Measurements from ENCODE around the gene NALCN. TPM values are rescaled to one million over a fixed set of nuclear protein-coding genes. Genes with fewer than 3 reads are reported as not detected.

Gene NALCN
- total and polyA plus RNA-seq, 10 of the 15 experiments (the other 5 are each of a cell fraction or from before 2014, with no cell fraction given): under 0.01 TPM; not detected in 9

DNA sequence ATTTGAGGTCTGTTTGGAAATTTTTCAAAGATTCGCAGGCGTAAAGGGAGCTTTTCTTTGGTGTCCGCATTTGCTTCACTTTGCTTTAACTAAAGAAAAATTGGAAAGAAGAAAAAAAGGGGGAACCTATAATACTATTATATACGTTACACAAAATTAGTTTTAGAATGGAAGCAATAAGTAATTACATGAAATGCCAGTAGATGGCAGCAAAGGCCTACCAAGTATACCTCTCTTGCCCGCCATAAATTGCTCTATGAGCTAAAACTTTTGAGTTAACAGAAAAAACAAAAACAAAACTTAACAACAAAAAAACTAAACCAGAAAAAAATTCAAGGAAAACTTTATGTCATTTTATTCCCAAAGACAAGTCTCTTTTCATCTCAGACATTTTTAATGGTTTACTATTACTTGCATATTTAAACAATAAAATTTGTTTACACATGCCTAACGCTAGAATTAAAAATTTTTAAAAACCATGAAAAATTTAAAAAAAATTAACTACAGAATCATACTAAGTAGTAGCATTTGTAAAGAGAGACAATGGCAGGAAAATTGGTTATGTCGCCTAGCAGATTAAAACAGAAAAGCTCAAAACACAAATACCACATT, 271.4 kb downstream of the NALCN start:
- Histone ChIP-seq H3K36me3 (ENCODE audit: control insufficient read depth in 2 of 2, insufficient read depth in 2 of 2, low read length in 1 of 2) (no peaks in the 10 kb centered on the region), H3K27me3 (replicated peaks in 1 of 2; ENCODE audit: control insufficient read depth in 2 of 2, insufficient read depth in 2 of 2, low read length in 1 of 2) (no peaks in the 10 kb centered on the region; a peak in 1 of 4 replicates), H3K9ac (ENCODE audit: control insufficient read depth, insufficient read depth, low read length) (no peak overlapping the region), H3K79me2 (ENCODE audit: control insufficient read depth, insufficient read depth, low read length) (no peaks in the 10 kb centered on the region), H2AFZ (ENCODE audit: control insufficient read depth, low read depth, low read length) (no peak overlapping the region), H3K9me3 (replicated peaks; ENCODE audit: control insufficient read depth, insufficient read depth, low read length) (no peaks in the 10 kb centered on the region), H3K4me2 (ENCODE audit: control insufficient read depth, insufficient read depth) (no peak overlapping the region), H3K4me1 (ENCODE audit: control insufficient read depth, insufficient read depth, low read length) (no peaks in the 10 kb centered on the region), H3K27ac (ENCODE audit: control insufficient read depth, insufficient read depth) (no peak overlapping the region), H3K4me3 (no peak overlapping the region), H4K20me1 (ENCODE audit: control insufficient read depth, insufficient read depth) (no peaks in the 10 kb centered on the region)
- 30% methylated on average over 7 of the region's 7 CpGs for WGBS (ENCODE audit: insufficient coverage, insufficient replicate concordance, low lambda C conversion rate, missing lambda C conversion rate)
- ChIA-PET POLR2A (no interaction called here), CTCF (interaction anchor here (0.6 to 5.5 kb wide), 39 partner anchors 9 to 1413 kb away, joined by 3 to 40 read pairs (median 5); no protein-coding TSS in a partner anchor), SMC1A (ENCODE audit: uncharacterized antibody, unreplicated experiment) (interaction anchor here (0.6 to 3.7 kb wide), 20 partner anchors 10 to 1413 kb away, joined by 3 to 31 read pairs (median 4); no protein-coding TSS in a partner anchor), RAD21 (ENCODE audit: unreplicated experiment) (interaction anchor here (0.8 to 3.3 kb wide), 18 partner anchors 13 to 1411 kb away, joined by 3 to 32 read pairs (median 3); no protein-coding TSS in a partner anchor)
- TF ChIP-seq, protein P1, sequence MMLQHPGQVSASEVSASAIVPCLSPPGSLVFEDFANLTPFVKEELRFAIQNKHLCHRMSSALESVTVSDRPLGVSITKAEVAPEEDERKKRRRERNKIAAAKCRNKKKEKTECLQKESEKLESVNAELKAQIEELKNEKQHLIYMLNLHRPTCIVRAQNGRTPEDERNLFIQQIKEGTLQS (IDR thresholded peaks at IDR 0.05; ENCODE audit: borderline replicate concordance, extremely low read depth, low read depth, low read length): no peak
- TF ChIP-seq KAT2A (conservative IDR thresholded peaks at IDR 0.05; ENCODE audit: control insufficient read depth, low read depth, low read length): no peak
- TF ChIP-seq, protein P2, sequence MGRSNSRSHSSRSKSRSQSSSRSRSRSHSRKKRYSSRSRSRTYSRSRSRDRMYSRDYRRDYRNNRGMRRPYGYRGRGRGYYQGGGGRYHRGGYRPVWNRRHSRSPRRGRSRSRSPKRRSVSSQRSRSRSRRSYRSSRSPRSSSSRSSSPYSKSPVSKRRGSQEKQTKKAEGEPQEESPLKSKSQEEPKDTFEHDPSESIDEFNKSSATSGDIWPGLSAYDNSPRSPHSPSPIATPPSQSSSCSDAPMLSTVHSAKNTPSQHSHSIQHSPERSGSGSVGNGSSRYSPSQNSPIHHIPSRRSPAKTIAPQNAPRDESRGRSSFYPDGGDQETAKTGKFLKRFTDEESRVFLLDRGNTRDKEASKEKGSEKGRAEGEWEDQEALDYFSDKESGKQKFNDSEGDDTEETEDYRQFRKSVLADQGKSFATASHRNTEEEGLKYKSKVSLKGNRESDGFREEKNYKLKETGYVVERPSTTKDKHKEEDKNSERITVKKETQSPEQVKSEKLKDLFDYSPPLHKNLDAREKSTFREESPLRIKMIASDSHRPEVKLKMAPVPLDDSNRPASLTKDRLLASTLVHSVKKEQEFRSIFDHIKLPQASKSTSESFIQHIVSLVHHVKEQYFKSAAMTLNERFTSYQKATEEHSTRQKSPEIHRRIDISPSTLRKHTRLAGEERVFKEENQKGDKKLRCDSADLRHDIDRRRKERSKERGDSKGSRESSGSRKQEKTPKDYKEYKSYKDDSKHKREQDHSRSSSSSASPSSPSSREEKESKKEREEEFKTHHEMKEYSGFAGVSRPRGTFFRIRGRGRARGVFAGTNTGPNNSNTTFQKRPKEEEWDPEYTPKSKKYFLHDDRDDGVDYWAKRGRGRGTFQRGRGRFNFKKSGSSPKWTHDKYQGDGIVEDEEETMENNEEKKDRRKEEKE (IDR thresholded peaks at IDR 0.05): no peak
- no peak for TF ChIP-seq RUNX3 (IDR thresholded peaks at IDR 0.05; ENCODE audit: low read length)
- no peak for TF ChIP-seq SMAD1 (IDR thresholded peaks at IDR 0.05; ENCODE audit: low read depth, partially characterized antibody)
- TF ChIP-seq, protein P3, sequence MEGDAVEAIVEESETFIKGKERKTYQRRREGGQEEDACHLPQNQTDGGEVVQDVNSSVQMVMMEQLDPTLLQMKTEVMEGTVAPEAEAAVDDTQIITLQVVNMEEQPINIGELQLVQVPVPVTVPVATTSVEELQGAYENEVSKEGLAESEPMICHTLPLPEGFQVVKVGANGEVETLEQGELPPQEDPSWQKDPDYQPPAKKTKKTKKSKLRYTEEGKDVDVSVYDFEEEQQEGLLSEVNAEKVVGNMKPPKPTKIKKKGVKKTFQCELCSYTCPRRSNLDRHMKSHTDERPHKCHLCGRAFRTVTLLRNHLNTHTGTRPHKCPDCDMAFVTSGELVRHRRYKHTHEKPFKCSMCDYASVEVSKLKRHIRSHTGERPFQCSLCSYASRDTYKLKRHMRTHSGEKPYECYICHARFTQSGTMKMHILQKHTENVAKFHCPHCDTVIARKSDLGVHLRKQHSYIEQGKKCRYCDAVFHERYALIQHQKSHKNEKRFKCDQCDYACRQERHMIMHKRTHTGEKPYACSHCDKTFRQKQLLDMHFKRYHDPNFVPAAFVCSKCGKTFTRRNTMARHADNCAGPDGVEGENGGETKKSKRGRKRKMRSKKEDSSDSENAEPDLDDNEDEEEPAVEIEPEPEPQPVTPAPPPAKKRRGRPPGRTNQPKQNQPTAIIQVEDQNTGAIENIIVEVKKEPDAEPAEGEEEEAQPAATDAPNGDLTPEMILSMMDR (IDR thresholded peaks at IDR 0.05 in 2 of 3, conservative IDR thresholded peaks at IDR 0.05 in 1 of 3; ENCODE audit: control insufficient read depth in 2 of 3, extremely low read depth in 1 of 3, insufficient read depth in 1 of 3, low read depth in 3 of 3, low read length in 3 of 3): peak; percentile 50 to 74 (median 51); a peak in 5 of 6 replicates
- no peak for TF ChIP-seq ASH2L (IDR thresholded peaks at IDR 0.05; ENCODE audit: borderline replicate concordance, low read depth)
- 0 out of 2 replicates have a peak, but pooled peaks have one; percentile 20 for TF ChIP-seq YY1 (IDR thresholded peaks at IDR 0.05; ENCODE audit: low read depth, low read length)
- peak; percentile 73 for TF ChIP-seq RAD21 (IDR thresholded peaks at IDR 0.05; ENCODE audit: insufficient read depth, low read depth, low read length)
- TF ChIP-seq SMAD5 (IDR thresholded peaks at IDR 0.05; ENCODE audit: low read depth): no peak
- no peak for TF ChIP-seq BRCA1 (IDR thresholded peaks at IDR 0.05; ENCODE audit: low read depth, low read length)
- TF ChIP-seq SMC3 (IDR thresholded peaks at IDR 0.05; ENCODE audit: borderline replicate concordance, low read length): peak; percentile 72; the same call in 1 of the 2 replicates
- TF ChIP-seq, protein P4, sequence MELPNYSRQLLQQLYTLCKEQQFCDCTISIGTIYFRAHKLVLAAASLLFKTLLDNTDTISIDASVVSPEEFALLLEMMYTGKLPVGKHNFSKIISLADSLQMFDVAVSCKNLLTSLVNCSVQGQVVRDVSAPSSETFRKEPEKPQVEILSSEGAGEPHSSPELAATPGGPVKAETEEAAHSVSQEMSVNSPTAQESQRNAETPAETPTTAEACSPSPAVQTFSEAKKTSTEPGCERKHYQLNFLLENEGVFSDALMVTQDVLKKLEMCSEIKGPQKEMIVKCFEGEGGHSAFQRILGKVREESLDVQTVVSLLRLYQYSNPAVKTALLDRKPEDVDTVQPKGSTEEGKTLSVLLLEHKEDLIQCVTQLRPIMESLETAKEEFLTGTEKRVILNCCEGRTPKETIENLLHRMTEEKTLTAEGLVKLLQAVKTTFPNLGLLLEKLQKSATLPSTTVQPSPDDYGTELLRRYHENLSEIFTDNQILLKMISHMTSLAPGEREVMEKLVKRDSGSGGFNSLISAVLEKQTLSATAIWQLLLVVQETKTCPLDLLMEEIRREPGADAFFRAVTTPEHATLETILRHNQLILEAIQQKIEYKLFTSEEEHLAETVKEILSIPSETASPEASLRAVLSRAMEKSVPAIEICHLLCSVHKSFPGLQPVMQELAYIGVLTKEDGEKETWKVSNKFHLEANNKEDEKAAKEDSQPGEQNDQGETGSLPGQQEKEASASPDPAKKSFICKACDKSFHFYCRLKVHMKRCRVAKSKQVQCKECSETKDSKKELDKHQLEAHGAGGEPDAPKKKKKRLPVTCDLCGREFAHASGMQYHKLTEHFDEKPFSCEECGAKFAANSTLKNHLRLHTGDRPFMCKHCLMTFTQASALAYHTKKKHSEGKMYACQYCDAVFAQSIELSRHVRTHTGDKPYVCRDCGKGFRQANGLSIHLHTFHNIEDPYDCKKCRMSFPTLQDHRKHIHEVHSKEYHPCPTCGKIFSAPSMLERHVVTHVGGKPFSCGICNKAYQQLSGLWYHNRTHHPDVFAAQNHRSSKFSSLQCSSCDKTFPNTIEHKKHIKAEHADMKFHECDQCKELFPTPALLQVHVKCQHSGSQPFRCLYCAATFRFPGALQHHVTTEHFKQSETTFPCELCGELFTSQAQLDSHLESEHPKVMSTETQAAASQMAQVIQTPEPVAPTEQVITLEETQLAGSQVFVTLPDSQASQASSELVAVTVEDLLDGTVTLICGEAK (IDR thresholded peaks at IDR 0.05; ENCODE audit: borderline replicate concordance): no peak
- DNase-seq (ENCODE audit: low read depth, low spot score) (peak; percentile 5), ATAC-seq (peak; percentile 80), FAIRE-seq (peak; percentile 80)
- no TSS peak for BruUV-seq (replicated peaks)
- in situ Hi-C loops (cut with MboI): loop anchor here (10.0 to 25.0 kb wide), 2 partner anchors 610 to 1317 kb away; no protein-coding TSS in a partner anchor
- intact Hi-C loops (cut with micrococcal nuclease; ENCODE audit: unreplicated experiment): loop anchor here (1.0 to 10.0 kb wide), 7 partner anchors 330 to 1410 kb away; no protein-coding TSS in a partner anchor
